ENCODE measurements around the gene HIVEP3.

HIVEP3 gene

DNA sequence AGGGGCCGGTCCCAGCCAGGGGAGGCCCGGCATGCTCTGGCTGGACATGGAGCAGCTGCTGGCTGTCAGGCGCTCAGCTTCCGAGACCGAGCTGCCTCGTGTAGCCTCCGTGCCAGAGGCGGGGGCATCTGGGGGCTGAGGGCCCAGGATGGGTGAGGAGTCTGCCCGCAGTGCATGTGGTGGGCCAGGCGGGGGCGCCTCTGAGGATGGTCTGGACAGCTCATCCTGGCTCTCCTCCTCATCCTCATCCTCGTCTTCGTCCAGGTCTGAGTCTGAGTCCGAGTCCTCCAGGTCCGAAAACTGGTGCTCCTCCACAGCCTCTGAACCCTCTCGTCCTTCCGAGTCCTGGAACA is 405.4 kb downstream of the HIVEP3 start:
- in situ Hi-C loops (cut with MboI; ENCODE audit: low sequenced_read_pairs): no loop called here

DNA sequence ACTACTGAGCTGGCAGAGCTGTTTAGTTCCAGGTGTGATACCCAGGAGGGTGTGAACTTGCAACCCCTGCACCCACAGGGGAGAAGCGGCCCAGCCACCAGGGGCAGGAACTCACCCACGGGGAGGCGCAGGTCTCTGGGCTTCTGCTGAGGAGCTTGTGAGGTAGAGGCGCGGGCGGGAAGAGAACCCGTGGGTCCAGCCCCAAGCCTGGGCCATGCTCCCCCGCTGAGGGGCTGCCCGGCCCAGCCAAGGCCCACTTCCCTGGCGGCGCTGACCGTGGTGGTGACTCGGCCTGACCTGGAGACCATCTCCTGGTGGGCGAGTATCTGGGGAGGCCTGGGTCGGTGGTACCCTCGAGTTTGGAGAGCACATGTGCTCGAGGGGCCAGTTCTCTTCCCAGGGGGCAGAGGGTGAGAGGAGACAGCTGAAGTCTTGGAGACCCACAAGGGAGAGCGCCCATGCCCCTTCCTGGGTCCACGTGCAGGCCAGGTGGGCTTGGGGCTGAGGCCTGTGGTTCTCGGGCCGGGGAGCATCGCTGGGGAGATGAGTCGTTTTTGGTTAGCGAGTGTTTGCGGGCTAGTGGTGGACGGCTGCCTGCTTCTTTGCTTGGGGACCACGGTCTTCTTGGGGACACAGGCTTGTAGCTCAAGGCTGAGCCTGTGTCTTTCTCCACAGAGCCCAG is 405.9 kb downstream of the HIVEP3 start:
- in situ Hi-C loops (cut with MboI; ENCODE audit: low sequenced_read_pairs): no loop called here

DNA sequence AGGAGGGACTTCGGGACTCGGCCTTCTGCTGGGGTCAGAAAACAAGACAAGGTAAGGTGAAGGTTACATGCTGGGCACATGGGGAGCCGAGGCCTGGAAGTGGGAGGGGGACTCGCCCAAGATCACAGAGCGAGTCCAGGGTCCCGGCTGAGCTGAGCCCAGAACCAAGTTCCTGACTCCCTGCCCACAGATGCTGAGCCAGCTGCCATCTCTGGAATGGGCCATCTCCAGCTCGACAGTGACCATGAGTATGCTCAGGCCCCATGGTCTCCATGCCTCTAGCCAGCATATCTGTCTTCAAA is 407.5 kb downstream of the HIVEP3 start:
- in situ Hi-C loops (cut with MboI; ENCODE audit: low sequenced_read_pairs): no loop called here

DNA sequence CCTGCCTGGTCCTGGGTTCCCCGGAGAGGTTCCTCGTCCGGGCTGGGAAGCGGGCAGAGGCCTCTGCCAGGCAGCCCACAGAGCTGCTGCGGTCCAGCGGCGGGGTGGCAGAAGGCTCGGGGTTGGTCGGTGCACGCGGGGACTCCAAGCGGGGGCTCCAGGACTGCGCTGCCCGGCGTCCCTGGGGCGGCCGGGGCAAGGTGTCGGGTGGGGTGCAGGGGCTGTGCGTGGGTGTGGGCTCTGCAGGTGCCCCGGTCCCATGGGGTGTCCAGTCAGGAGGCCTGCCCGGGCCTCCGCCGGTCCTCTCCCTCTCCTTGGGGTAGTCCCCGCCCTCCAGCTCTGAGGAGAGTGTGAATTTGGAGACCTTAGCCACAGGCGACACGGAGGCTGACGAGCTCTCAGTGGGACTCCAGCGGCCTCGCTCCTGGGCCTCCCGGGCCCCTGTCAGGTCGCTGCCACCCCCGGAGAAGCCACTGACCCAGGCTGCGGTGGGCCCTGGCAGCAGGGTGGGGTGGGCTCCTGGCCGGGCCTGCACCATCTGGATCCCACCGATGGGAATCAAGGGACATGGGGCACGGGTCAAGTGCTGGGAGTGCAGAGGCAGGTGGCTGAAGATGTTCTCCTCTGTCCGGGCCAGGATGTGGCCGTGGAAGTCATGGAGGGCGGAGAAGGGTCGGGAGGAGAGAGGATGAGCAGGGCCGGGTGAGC is 408.0 kb downstream of the HIVEP3 start:
- in situ Hi-C loops (cut with MboI; ENCODE audit: low sequenced_read_pairs): no loop called here

GRCh38 chr1:41509270-41509671 is 409.5 kb downstream of the HIVEP3 start:
- in situ Hi-C loops (cut with MboI; ENCODE audit: low sequenced_read_pairs): no loop called here

- in situ Hi-C loops (cut with MboI; ENCODE audit: low sequenced_read_pairs): no loop called here
These were observed 410.4 kb downstream of the HIVEP3 start for GRCh38 chr1:41508290-41508689.

DNA sequence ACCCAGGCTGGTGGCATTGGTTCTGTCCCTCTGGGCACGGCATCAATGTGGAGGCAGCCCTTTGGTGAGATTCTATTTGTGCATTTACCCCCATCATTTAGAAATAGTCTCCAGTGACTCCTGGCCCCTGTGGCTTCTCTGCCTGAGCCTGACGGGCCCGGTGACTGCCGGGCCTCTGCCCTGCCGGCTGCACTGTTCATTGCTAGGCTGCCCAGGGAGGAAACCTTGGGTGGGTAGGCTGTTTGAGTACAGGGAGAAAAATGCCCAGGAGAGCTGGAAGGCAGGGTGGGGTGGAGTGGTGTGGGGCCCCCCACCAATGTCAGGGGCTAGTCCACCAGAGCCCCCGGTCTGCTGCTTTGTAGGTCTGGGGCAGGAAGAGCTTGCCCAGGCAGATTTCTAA is 410.9 kb downstream of the HIVEP3 start:
- in situ Hi-C loops (cut with MboI; ENCODE audit: low sequenced_read_pairs): no loop called here

- in situ Hi-C loops (cut with MboI; ENCODE audit: low sequenced_read_pairs): no loop called here
These were observed 411.5 kb downstream of the HIVEP3 start for GRCh38 chr1:41507110-41507720.

- in situ Hi-C loops (cut with MboI; ENCODE audit: low sequenced_read_pairs): no loop called here
These were observed 414.3 kb downstream of the HIVEP3 start for GRCh38 chr1:41504114-41505035.

DNA sequence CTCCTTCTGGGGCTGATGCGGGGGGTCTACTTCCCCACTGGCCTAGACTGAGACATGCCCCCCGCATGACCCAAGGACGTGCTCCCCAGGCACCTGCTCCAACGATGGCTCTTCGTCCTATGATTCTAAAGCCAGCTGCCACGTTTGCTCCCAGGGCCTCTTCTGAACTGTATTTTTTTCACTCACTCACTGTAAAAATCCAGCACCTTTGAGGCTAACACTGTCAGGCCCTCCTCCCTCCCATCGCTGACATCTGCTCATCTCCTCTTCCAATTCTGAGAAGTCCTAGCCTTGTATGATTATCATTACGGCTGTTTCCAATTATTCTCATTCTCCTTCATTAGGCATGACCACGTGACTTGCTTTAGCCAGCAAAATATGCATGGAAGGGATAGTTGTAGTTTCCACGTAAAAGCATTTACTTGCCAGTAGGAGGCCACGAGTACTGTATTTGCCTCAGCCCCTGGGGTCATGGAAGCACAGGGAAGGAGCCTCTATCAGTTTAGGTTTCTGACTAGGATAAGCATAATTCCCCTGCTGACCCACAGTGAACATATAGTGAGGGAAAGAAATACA is 415.1 kb downstream of the HIVEP3 start:
- in situ Hi-C loops (cut with MboI; ENCODE audit: low sequenced_read_pairs): no loop called here

DNA sequence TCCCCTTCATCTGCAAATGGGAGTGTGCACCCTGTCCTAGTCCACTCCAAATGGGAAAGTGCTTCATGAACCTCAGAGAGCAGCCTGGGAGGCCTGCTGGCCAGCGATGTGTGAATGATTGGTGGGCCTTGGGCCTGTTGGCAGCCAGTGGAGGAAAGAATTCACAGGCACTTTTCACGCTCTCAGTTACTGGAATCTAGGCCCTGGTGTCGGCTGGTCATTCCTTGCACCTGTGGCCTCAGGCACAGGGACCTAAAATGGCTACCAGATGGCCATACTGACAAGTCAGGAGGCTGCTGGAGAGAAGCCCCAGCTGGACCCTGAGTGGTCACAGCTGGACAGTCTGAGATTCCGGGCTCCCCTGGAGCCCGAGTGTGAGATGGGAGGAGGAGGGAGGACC is 415.8 kb downstream of the HIVEP3 start:
- in situ Hi-C loops (cut with MboI; ENCODE audit: low sequenced_read_pairs): no loop called here

- in situ Hi-C loops (cut with MboI; ENCODE audit: low sequenced_read_pairs): no loop called here
These were observed 417.1 kb downstream of the HIVEP3 start for GRCh38 chr1:41501581-41501980.

- in situ Hi-C loops (cut with MboI; ENCODE audit: low sequenced_read_pairs): no loop called here
These were observed 417.8 kb downstream of the HIVEP3 start for GRCh38 chr1:41500781-41501518.

DNA sequence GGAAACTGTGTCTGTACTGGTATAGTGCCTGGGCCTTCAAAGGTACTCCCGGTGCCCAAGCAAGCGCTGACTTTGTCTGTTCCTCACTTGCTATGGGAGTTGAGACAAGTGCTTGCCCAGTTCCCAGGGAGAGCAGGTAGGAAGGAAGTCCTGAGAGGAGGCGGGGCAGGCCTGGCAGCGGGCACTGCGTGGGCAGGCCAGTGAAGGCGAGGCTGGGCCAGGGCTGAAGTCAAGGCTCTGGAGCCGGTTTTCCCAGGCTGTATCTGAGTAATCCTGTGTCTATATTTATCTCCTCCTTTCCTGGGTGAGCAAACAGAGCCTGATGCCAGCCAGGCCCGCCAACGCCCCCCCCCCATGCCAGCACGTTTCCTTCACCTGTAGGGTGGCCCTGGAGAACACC is 418.3 kb downstream of the HIVEP3 start:
- in situ Hi-C loops (cut with MboI; ENCODE audit: low sequenced_read_pairs): no loop called here

GRCh38 chr1:41499591-41499990 is 419.1 kb downstream of the HIVEP3 start:
- in situ Hi-C loops (cut with MboI; ENCODE audit: low sequenced_read_pairs): no loop called here

- in situ Hi-C loops (cut with MboI; ENCODE audit: low sequenced_read_pairs): no loop called here
These were observed 419.9 kb downstream of the HIVEP3 start for GRCh38 chr1:41498804-41499203.

DNA sequence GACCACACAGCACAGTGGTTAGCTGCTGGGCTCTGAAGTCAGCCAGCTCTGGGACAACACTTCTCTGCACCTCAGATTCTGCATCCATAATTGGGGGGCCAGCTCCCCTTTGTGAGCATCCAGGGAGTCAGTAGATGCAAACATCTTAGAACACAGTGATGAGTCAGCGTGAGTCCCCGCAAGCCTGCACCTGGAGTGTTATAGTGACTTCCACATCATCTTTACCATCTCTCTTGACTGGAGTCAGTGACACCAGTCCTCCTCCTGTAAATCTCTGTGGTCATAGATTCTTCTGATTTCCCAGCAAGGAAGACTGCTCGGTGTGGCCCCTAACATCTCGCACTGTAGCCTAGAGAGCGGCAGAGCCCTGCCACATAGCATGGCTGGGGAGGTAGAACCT is 420.3 kb downstream of the HIVEP3 start:
- in situ Hi-C loops (cut with MboI; ENCODE audit: low sequenced_read_pairs): no loop called here

GRCh38 chr1:41497461-41498030 is 421.2 kb downstream of the HIVEP3 start:
- in situ Hi-C loops (cut with MboI; ENCODE audit: low sequenced_read_pairs): no loop called here

DNA sequence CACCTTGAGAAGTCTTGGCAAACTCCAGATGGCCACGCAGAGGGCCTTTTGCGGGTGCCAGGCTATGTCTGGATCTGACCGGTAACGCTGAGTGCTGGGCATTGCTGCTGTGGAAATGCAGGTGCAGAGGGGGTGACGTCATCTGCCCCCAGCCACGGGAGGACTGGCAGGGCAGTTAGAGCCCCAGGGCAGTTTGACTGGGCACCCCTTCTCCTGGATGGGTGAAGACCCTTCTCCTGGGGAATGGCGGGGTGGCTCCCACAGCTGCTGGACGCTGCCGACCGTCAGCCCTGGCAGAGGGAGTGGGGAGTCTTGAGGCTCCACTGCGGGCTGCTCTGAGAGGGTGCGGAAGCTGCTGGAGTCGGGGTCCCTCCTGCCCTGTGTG is 421.7 kb downstream of the HIVEP3 start:
- in situ Hi-C loops (cut with MboI; ENCODE audit: low sequenced_read_pairs): no loop called here

Measured in HL-60/S4 treated with phorbol 12-myristate 13-acetate at 8.2 ng/mL for 4 days and 3 days (cell line).